ENCODE results near the gene FUT1. TPM values are rescaled to one million over a fixed set of nuclear protein-coding genes. Genes with fewer than 3 reads are reported as not detected.
A peak's percentile ranks its signal among the peaks of the same experiment; 100 is the strongest.

Gene FUT1
- total and polyA plus RNA-seq, 10 of the 15 experiments (the other 5 are each of a cell fraction or from before 2014, with no cell fraction given), result 0.01 TPM; not detected in 9

GRCh38 chr19:48720613-48721296, 31.7 kb downstream of the FUT1 start (continued):
- TF ChIP-seq RCOR1 (conservative IDR thresholded peaks at IDR 0.05; ENCODE audit: low read depth, low read length), result no peak
- peak; percentile 28; the same call in 1 of the 2 replicates for TF ChIP-seq TAF1 (IDR thresholded peaks at IDR 0.05; ENCODE audit: borderline replicate concordance, low read depth, low read length)
- TF ChIP-seq POLR2AphosphoS5 (IDR thresholded peaks at IDR 0.05; ENCODE audit: low read length), result 0 out of 2 replicates have a peak, but pooled peaks have one; percentile 46
- peak; percentile 54; the same call in 1 of the 2 replicates for TF ChIP-seq LARP7 (IDR thresholded peaks at IDR 0.05)
- no peak; the same call in 1 of the 2 replicates for TF ChIP-seq NBN (IDR thresholded peaks at IDR 0.05)
- no peak for TF ChIP-seq STAT3 (IDR thresholded peaks at IDR 0.05; ENCODE audit: low read depth, low read length)
- TF ChIP-seq ZBTB11 (CRISPR knock-in tag; IDR thresholded peaks at IDR 0.05), result no peak
- TF ChIP-seq CTCF (IDR thresholded peaks at IDR 0.05 in 2 of 3, conservative IDR thresholded peaks at IDR 0.05 in 1 of 3; ENCODE audit: control insufficient read depth in 2 of 3, extremely low read depth in 1 of 3, insufficient read depth in 1 of 3, low read depth in 3 of 3, low read length in 3 of 3), result no peak
- peak; percentile 81 for TF ChIP-seq SREBF1 (IDR thresholded peaks at IDR 0.05; ENCODE audit: low read length)
- TF ChIP-seq MTA3 (IDR thresholded peaks at IDR 0.05; ENCODE audit: borderline replicate concordance, low read length), result no peak
- TF ChIP-seq SIN3A (IDR thresholded peaks at IDR 0.05; ENCODE audit: low read depth, low read length), result peak; percentile 75; the same call in 1 of the 2 replicates
- TF ChIP-seq PBX3 (IDR thresholded peaks at IDR 0.05; ENCODE audit: insufficient replicate concordance, low read depth, low read length), result peak; percentile 92
- TF ChIP-seq ZNF384 (IDR thresholded peaks at IDR 0.05; ENCODE audit: borderline replicate concordance, low read depth, low read length), result no peak
- no peak for TF ChIP-seq ZNF687 (IDR thresholded peaks at IDR 0.05)
- no peak for TF ChIP-seq RAD21 (IDR thresholded peaks at IDR 0.05; ENCODE audit: insufficient read depth, low read depth, low read length)

Measured in GM12878 (cell line).